ENCODE measurements around the gene PSKH1.
"Not testable (repeated sequence)": the region's sequence is repeated elsewhere in the genome, so short reads cannot be mapped to it uniquely, and the experiment has no call there.

The PSKH1 gene

GRCh38 chr16:67935101-67935401 is 42.0 kb downstream of the PSKH1 start:
- no peak for DNase-seq (ENCODE audit: low read depth in 1 of 2, low spot score in 1 of 2)
- TF ChIP-seq REST (IDR thresholded peaks at IDR 0.05; ENCODE audit: insufficient replicate concordance, low read depth) (no peak), POLR2AphosphoS5 (IDR thresholded peaks at IDR 0.05; ENCODE audit: low read depth) (peak; percentile 23; the same call in 1 of the 2 replicates)
- Histone ChIP-seq H3K4me3 (replicated peaks; ENCODE audit: insufficient read depth, low read length) (peak overlapping the region; percentile 94), H3K27ac (replicated peaks) (peak overlapping the region; percentile 94), H3K27me3 (ENCODE audit: insufficient read depth, poor library complexity, severe bottlenecking) (no peaks in the 10 kb centered on the region)

GRCh38 chr16:67935402-67936123 is 42.5 kb downstream of the PSKH1 start:
- Histone ChIP-seq H3K27me3 (ENCODE audit: insufficient read depth, poor library complexity, severe bottlenecking) (no peaks in the 10 kb centered on the region), H3K4me3 (replicated peaks; ENCODE audit: insufficient read depth, low read length) (peak overlapping the region; percentile 94), H3K27ac (replicated peaks) (peak overlapping the region; percentile 94)
- peak; percentile 98 for DNase-seq (ENCODE audit: low read depth in 1 of 2, low spot score in 1 of 2)
- TF ChIP-seq CTCF (IDR thresholded peaks at IDR 0.05; ENCODE audit: insufficient read depth, low read length) = no peak
- TF ChIP-seq POLR2AphosphoS5 (IDR thresholded peaks at IDR 0.05; ENCODE audit: low read depth) = peak; percentile 87
- no peak for TF ChIP-seq REST (IDR thresholded peaks at IDR 0.05; ENCODE audit: insufficient replicate concordance, low read depth)
- no peak for TF ChIP-seq SPI1 (IDR thresholded peaks at IDR 0.05; ENCODE audit: borderline replicate concordance, low read depth)
- TF ChIP-seq GABPA (IDR thresholded peaks at IDR 0.05; ENCODE audit: low read depth) = peak; percentile 79

GRCh38 chr16:67936124-67936879 is 43.2 kb downstream of the PSKH1 start, which contains the start of gene PSMB10:
Gene PSMB10, minus strand, starts transcription at chr16:67936850. Its CDS starts 101 bp downstream, at chr16:67936749.
- peak within 1 kb of the TSS; percentile 94 for H3K27ac ChIP-seq (replicated peaks)
- H3K27me3 ChIP-seq (ENCODE audit: insufficient read depth, poor library complexity, severe bottlenecking) = no peaks in the 10 kb centered on the region
- peak; percentile 65; the same call in 1 of the 2 replicates for TF ChIP-seq POLR2AphosphoS5 (IDR thresholded peaks at IDR 0.05; ENCODE audit: low read depth)
- no peak for TF ChIP-seq GABPA (IDR thresholded peaks at IDR 0.05; ENCODE audit: low read depth)
- H3K4me3 ChIP-seq (replicated peaks; ENCODE audit: insufficient read depth, low read length) = peak within 1 kb of the TSS; percentile 94
- DNase-seq (ENCODE audit: low read depth in 1 of 2, low spot score in 1 of 2) = peak; percentile 63 to 67

GRCh38 chr16:67936880-67937605 is 44.0 kb downstream of the PSKH1 start:
- H3K4me3 ChIP-seq (replicated peaks; ENCODE audit: insufficient read depth, low read length) = peak overlapping the region; percentile 94
- peak overlapping the region; percentile 94 for H3K27ac ChIP-seq (replicated peaks)
- no peaks in the 10 kb centered on the region for H3K27me3 ChIP-seq (ENCODE audit: insufficient read depth, poor library complexity, severe bottlenecking)
- TF ChIP-seq CTCF (IDR thresholded peaks at IDR 0.05; ENCODE audit: insufficient read depth, low read length) (no peak), GABPA (IDR thresholded peaks at IDR 0.05; ENCODE audit: low read depth) (no peak), REST (IDR thresholded peaks at IDR 0.05; ENCODE audit: insufficient replicate concordance, low read depth) (no peak), SPI1 (IDR thresholded peaks at IDR 0.05; ENCODE audit: borderline replicate concordance, low read depth) (peak; percentile 76; the same call in 1 of the 2 replicates), POLR2AphosphoS5 (IDR thresholded peaks at IDR 0.05; ENCODE audit: low read depth) (no peak)
- peak; percentile 54 to 93 for DNase-seq (ENCODE audit: low read depth in 1 of 2, low spot score in 1 of 2)

- not testable (repeated sequence) for DNase-seq (ENCODE audit: low read depth in 1 of 2, low spot score in 1 of 2); H3K4me3 ChIP-seq (replicated peaks; ENCODE audit: insufficient read depth, low read length); H3K27me3 ChIP-seq (ENCODE audit: insufficient read depth, poor library complexity, severe bottlenecking); H3K27ac ChIP-seq (replicated peaks)
These were observed 44.7 kb downstream of the PSKH1 start for GRCh38 chr16:67937713-67938112.

Data from HL-60 (cell line).